ENCODE data around the gene SLC25A34. TPM values are rescaled to one million over a fixed set of nuclear protein-coding genes. Genes with fewer than 3 reads are reported as not detected.

Gene SLC25A34
- total and polyA plus RNA-seq, 10 of the 15 experiments (the other 5 are each of a cell fraction or from before 2014, with no cell fraction given) = 0.02 to 1.6 (median 0.39) TPM

DNA sequence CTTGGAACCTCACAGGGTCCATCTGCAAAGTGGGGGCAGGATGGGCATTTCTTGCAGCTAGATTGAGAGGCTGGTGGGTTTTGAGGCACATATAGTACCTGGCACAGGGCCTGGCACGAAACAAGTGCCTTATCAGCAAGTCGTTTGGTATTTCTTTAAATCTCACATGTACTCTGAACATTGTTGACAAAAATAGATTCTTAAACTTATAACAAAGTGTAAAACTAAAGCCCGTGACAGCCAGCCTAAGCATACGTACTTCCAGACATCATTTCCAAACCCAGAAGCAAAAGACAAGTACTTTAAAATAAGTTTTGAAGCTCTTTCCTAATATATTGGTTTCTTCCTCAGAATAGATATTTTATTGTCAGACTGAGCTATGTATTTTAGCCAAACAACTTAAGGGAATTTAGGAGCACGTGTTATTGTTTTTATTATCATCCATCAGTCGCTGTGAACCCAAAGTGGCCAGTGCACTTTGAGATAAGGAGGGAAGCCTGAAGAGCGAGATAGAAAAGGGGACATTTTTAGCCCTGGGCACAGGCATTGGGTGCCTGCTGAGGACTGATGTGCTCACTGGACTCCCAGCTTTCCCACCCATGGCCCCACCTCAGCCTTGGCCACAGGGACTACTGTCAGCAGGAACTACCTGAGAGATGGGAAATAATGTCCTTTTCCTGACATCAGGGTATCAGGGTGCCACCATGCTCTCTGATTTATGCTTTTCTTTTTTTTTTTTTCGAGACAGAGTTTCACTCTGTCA is 25.5 kb downstream of the SLC25A34 start:
- ATAC-seq = no peak
- WGBS (ENCODE audit: insufficient coverage, insufficient replicate concordance, low lambda C conversion rate, missing lambda C conversion rate) = 20% methylated on average over 7 of the region's 8 CpGs
- Histone ChIP-seq H3K4me3 (no peak overlapping the region), H3K4me2 (ENCODE audit: control insufficient read depth, insufficient read depth) (no peak overlapping the region), H3K4me1 (ENCODE audit: control insufficient read depth, insufficient read depth, low read length) (no peaks in the 10 kb centered on the region), H3K79me2 (ENCODE audit: control insufficient read depth, insufficient read depth, low read length) (no peaks in the 10 kb centered on the region), H2AFZ (ENCODE audit: control insufficient read depth, low read depth, low read length) (no peak overlapping the region), H3K9ac (ENCODE audit: control insufficient read depth, insufficient read depth, low read length) (no peak overlapping the region), H4K20me1 (ENCODE audit: control insufficient read depth, insufficient read depth) (no peaks in the 10 kb centered on the region), H3K27me3 (replicated peaks in 1 of 2; ENCODE audit: control insufficient read depth in 2 of 2, insufficient read depth in 2 of 2, low read length in 1 of 2) (peaks cover 7 to 16% of the 10 kb centered on the region in 2 experiments; a peak in 3 of 4 replicates), H3K27ac (ENCODE audit: control insufficient read depth, insufficient read depth) (no peak overlapping the region), H3K36me3 (ENCODE audit: control insufficient read depth in 2 of 2, insufficient read depth in 2 of 2, low read length in 1 of 2) (no peaks in the 10 kb centered on the region), H3K9me3 (replicated peaks; ENCODE audit: control insufficient read depth, insufficient read depth, low read length) (no peaks in the 10 kb centered on the region)
- ChIA-PET POLR2A (interaction anchor here (0.7 kb wide), 1 partner anchor 17 kb away, joined by 6 read pairs; no protein-coding TSS in a partner anchor), SMC1A (ENCODE audit: uncharacterized antibody, unreplicated experiment) (no interaction called here), CTCF (interaction anchor here (0.5 to 0.8 kb wide), 2 partner anchors 246 to 1606 kb away, joined by 3 read pairs; no protein-coding TSS in a partner anchor), RAD21 (ENCODE audit: unreplicated experiment) (no interaction called here)
- in situ Hi-C loops (cut with MboI) (no loop called here), intact Hi-C loops (cut with micrococcal nuclease; ENCODE audit: unreplicated experiment) (no loop called here)
- no peak for DNase-seq (ENCODE audit: low read depth, low spot score)
- FAIRE-seq = no peak
- no peak for TF ChIP-seq NFXL1 (IDR thresholded peaks at IDR 0.05; ENCODE audit: borderline replicate concordance)
- TF ChIP-seq, protein P1, sequence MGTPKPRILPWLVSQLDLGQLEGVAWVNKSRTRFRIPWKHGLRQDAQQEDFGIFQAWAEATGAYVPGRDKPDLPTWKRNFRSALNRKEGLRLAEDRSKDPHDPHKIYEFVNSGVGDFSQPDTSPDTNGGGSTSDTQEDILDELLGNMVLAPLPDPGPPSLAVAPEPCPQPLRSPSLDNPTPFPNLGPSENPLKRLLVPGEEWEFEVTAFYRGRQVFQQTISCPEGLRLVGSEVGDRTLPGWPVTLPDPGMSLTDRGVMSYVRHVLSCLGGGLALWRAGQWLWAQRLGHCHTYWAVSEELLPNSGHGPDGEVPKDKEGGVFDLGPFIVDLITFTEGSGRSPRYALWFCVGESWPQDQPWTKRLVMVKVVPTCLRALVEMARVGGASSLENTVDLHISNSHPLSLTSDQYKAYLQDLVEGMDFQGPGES (IDR thresholded peaks at IDR 0.05) = no peak
- no peak for TF ChIP-seq SUPT20H (IDR thresholded peaks at IDR 0.05; ENCODE audit: borderline replicate concordance, control insufficient read depth, low read depth, low read length)
- TF ChIP-seq RCOR1 (conservative IDR thresholded peaks at IDR 0.05; ENCODE audit: low read depth, low read length) = no peak
- no peak for TF ChIP-seq IRF4 (IDR thresholded peaks at IDR 0.05; ENCODE audit: low read depth, low read length)
- no peak for TF ChIP-seq SREBF2 (IDR thresholded peaks at IDR 0.05; ENCODE audit: low read length)
- no peak for TF ChIP-seq ZNF592 (IDR thresholded peaks at IDR 0.05)
- no peak for TF ChIP-seq ETV6 (conservative IDR thresholded peaks at IDR 0.05 in 1 of 2, IDR thresholded peaks at IDR 0.05 in 1 of 2; ENCODE audit: borderline replicate concordance in 1 of 2, low read depth in 1 of 2)
- TF ChIP-seq, protein P2, sequence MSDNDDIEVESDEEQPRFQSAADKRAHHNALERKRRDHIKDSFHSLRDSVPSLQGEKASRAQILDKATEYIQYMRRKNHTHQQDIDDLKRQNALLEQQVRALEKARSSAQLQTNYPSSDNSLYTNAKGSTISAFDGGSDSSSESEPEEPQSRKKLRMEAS (IDR thresholded peaks at IDR 0.05; ENCODE audit: low read depth, low read length) = no peak
- BruUV-seq (replicated peaks) = no TSS peak

Measured in GM12878 (cell line).